SK-N-MC (cell line): Measurements from ENCODE around the gene ANKRD18B.
"Not testable (repeated sequence)": the region's sequence is repeated elsewhere in the genome, so short reads cannot be mapped to it uniquely, and the experiment has no call there.

Experiments
- EZH2 ChIP-seq: fragments of 200-600 bp; sonication (generic); IDR thresholded peaks from one replicate; pipeline ENCODE4 v1.6.1; 2017; ENCODE audit warnings: antibody characterized with exemption
- POLR2AphosphoS5 ChIP-seq: IDR thresholded peaks from 2 replicates; pipeline ENCODE4 v1.6.1; 2012; ENCODE audit warnings: mild to moderate bottlenecking, low read depth, low read length, borderline replicate concordance

- not testable (repeated sequence) for TF ChIP-seq POLR2AphosphoS5, EZH2
Observed at GRCh38 chr9:33612410-33612809, 88.4 kb downstream of the ANKRD18B start.
